Right forelimb (tissue), 1 donor: ENCODE results near the gene UBXN7.
"Not testable (repeated sequence)": the region's sequence is repeated elsewhere in the genome, so short reads cannot be mapped to it uniquely, and the experiment has no call there.

Source experiments
- DNase-seq: peaks from one replicate; pipeline ENCODE4 v3.0.0-alpha.2; 2018

Gene UBXN7

GRCh38 chr3:196418601-196419000 lies 13.6 kb downstream of the UBXN7 start:
- DNase-seq, result no peak

DNA sequence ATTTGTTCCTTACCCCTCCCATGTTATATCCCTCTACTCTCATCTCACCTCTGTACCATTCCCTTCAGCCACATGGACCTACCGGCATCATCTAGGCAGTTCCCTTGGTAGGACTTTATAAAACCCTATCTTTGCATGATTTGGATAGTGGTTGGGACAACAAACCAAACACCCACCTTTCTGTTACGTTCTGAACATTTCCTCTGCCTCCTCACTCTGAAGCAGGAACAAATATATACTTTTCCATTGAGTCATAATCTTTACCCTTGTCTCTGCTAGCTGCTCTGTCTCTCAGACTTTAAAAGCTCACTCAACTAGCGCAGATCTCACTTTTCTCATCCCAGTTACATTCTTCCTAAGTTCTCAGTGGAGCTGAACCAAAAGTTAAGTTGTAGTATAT lies 17.8 kb downstream of the UBXN7 start:
- DNase-seq, result no peak

GRCh38 chr3:196412704-196413103 lies 19.5 kb downstream of the UBXN7 start:
- no peak for DNase-seq

GRCh38 chr3:196409409-196409808 lies 22.8 kb downstream of the UBXN7 start:
- no peak for DNase-seq

DNA sequence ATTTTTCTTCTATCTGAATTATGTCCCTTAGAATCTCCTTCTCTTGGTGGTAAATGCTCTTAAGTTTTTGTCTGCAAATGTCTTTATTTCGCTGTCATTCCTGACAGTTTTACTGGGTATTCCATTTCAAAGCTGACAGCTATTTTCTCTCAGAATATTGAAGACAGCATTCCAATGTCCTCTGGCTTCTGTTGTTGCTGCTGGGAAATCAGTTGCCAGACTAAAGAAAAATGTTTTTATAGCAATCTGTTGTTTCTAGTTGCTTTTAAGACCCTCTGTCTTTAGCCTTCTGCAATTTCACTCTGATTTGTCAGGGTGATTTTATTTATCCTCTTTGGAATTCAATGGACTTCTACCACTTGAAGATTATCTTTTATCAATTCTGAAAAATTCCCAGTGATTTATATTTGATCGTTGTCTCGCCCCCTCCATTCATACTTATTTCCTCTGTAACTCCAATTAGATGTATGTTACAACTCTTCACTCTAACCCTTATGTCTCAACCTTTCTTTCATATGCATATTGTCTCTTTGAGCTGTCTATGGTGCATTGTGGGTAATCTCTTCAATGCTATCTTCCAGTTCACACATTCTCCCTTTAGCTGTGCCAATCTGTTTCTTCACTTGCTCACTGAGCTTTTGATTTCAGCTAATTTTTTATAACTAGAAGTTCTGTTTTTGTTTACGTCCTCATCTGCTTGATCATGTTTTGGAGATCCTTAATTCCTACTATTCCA lies 23.5 kb downstream of the UBXN7 start:
- no peak for DNase-seq

- no peak for DNase-seq
Observed at GRCh38 chr3:196406811-196407470, 25.3 kb downstream of the UBXN7 start.

- no peak for DNase-seq
Observed at GRCh38 chr3:196400331-196400730, 31.9 kb downstream of the UBXN7 start.

- DNase-seq, result no peak
Observed at GRCh38 chr3:196399485-196399945, 32.7 kb downstream of the UBXN7 start.

DNA sequence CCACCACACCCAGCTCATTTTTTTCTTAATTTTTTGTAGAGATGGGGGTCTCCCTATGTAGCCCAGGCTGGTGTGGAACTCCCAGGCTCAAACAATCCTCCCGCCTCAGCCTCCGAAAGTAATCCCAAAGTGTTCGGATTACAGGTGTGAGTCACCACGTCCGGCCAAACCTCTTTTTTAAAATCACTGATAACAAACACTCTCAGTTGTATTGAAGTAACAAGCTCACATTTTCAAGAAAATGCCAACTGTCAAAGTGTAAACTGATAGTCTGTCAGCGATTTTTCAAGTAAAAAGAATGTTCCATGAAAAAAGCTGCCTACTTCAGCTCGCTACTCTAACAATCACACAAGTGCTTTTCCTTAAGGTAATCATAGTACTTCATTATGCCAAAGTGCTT lies 33.4 kb downstream of the UBXN7 start:
- no peak for DNase-seq

- no peak for DNase-seq
Observed at GRCh38 chr3:196397941-196398340, 34.3 kb downstream of the UBXN7 start.

DNA sequence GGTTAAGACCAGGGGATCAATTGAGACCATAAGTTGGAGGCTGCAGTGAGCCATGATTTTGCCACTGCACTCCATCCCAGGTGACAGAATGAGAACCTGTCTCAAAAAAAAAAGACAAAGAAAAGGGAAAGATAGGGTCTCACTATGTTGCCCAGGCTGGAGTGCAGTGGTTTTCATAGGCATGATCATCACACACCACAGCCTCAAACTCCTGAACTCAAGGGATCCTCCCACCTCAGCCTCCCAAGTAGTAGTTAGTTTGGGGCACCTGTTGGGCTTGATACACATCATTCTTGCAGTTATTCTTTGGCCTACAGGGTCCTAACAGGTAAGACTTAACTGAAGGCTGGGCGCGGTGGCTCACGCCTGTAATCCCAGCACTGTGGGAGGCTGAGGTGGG lies 42.1 kb downstream of the UBXN7 start:
- DNase-seq, result no peak

- no peak for DNase-seq
Observed at GRCh38 chr3:196388956-196389355, 43.3 kb downstream of the UBXN7 start.

- DNase-seq, result not testable (repeated sequence)
Observed at GRCh38 chr3:196387941-196388340, 44.3 kb downstream of the UBXN7 start.

DNA sequence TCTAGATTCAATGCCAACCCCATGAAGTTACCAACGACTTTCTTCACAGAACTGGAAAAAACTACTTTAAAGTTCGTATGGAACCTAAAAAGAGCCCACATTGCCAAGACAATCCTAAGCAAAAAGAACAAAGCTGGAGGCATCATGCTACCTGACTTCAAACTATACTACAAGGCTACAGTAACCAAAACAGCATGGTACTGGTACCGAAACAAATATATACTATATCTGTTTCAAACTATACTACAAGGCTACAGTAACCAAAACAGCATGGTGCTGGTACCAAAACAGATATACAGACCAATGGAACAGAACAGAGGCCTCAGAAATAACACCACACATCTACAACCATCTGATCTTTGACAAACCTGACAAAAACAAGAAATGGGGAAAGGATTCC lies 45.4 kb downstream of the UBXN7 start:
- DNase-seq, result not testable (repeated sequence)

DNA sequence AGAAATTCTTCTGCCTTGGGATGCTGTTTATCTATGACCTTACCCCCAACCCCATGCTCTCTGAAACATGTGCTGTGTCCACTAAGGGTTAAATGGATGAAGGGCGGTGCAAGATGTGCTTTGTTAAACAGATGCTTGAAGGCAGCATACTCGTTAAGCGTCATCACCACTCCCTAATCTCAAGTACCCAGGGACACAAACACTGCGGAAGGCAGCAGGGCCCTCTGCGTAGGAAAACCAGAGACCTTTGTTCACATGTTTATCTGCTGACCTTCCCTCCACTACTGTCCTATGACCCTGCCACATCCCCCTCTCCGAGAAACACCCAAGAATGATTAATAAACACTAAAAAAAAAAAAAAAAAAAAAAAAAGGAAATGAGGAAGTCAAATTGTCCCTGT lies 46.2 kb downstream of the UBXN7 start:
- not testable (repeated sequence) for DNase-seq

DNA sequence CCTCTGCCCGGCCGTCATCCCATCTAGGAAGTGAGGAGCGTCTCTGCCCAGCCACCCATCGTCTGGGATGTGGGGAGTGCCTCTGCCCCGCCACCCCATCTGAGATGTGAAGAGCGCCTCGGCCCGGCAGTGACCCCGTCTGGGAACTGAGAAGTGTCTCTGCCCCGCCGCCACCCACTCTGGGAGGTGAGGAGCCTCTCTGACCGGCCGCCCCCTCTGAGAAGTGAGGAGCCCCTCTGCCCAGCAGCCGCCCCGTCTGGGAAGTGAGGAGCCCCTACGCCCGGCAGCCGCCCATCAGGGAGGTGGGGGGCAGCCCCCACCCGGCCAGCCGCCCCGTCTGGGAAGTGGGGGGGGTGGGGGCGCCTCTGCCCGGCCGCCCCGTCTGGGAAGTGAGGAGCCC lies 46.8 kb downstream of the UBXN7 start:
- DNase-seq, result not testable (repeated sequence)

GRCh38 chr3:196378146-196378841 lies 53.9 kb downstream of the UBXN7 start:
- DNase-seq, result no peak

DNA sequence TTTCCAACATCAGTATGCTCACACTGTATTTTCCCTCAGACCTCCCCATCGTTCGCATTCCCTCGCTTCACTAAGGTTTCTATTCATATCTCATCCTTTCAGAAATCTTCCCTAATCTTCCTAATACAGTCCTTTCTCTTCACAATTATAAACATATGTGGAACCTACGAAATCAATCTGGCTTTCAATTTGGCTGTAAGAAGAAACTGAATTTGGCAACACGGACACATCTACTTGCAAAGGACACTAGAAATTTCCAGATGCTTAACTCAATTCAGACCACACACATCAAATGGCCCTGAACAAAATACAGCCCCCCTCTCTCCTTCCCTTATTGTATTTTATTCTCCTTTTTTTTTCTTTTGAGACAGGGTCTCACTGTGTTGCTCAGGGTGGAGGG lies 54.9 kb downstream of the UBXN7 start:
- no peak for DNase-seq

DNA sequence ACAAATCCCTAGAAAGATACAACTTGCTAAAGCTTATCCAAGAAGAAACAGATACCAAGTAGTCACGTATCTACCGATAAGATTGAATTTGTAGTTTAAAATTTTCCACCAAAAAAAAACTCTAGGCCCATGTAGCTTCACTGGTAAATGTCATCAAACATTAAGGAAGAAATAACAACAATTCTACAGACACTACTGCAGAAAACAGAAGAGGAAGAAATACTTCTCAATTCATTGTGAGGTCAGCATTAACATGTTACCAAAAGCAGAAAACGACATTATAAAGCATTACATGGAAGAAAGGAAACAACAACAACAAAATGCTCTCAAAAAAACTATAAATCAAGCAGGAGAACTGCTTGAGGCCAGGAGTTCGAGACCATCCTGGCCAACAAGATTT lies 66.5 kb downstream of the UBXN7 start:
- DNase-seq, result no peak

GRCh38 chr3:196360586-196360985 lies 71.6 kb downstream of the UBXN7 start:
- no peak for DNase-seq

DNA sequence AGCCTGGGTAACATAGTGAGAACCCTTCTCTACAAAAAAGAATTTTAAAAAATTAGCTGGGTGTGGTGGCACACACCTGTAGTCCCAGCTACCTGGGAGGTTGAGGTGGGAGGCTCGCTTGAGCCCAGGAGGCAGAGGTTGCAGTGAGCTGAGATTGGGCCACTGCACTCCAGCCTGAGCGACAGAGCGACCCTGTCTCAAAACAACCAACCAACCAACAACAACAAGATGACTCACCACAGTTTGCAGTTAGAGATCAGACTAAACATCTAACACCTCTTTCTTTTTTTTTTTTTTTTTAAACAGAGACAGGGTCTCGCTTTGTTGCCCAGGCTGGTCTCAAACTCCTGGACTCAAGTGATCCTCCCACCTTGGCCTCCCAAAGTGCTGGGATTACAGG lies 73.7 kb downstream of the UBXN7 start:
- DNase-seq, result not testable (repeated sequence)

- no peak for DNase-seq
Observed at GRCh38 chr3:196357905-196358304, 74.3 kb downstream of the UBXN7 start.

DNA sequence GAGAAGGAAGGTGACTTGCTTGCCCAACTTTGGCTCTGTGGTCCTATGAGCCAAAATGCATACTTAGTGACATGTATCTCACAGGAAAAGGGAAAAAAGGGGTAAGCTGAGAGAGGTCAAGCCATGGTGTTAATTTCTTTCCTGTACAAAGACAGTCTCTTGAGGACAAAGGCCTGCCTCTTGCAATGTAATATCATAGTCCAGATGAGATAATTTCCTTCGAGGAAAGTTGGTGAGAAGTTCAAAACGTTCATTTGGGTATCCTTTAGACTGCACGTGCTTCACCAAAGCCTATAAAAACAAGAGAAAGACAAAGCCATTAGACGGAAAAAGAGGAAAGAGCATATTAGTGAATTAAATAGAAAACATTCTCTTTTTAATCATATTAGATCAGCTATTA lies 75.7 kb downstream of the UBXN7 start:
- DNase-seq, result no peak

- no peak for DNase-seq
Observed at GRCh38 chr3:196355668-196356067, 76.6 kb downstream of the UBXN7 start.
